B cell (primary cell): ENCODE results near the gene PAH. TPM values are rescaled to one million over a fixed set of nuclear protein-coding genes. Genes with fewer than 3 reads are reported as not detected.

ENCODE experiments used
- ATAC-seq: fragments of 200-7000 bp; cut with Tn5 transposase; one replicate; pipeline ENCODE4 v1.10.0; 2021; ENCODE audit warnings: low read depth, mild to moderate bottlenecking, moderate number of reproducible peaks, moderate library complexity
- CTCF ChIA-PET: fragments of 350-600 bp; sonication (Branson Sonifier 250); formaldehyde crosslinking; loops from one replicate; lab custom pipeline; 2021; ENCODE audit warnings: antibody characterized with exemption, inconsistent platforms; lab: Charles Lee
- POLR2A ChIA-PET: fragments of 350-600 bp; sonication (Branson Sonifier 250); formaldehyde crosslinking; loops from one replicate; lab custom pipeline; 2021; ENCODE audit warnings: antibody characterized with exemption; lab: Charles Lee
- DNase-seq: peaks from one replicate; pipeline ENCODE4 v3.0.0; 2013
- H2AFZ ChIP-seq: 2 replicates; pipeline ENCODE4 v1.6.1; 2012; ENCODE audit warnings: mild to moderate bottlenecking, low read depth, low read length; ENCODE audit not compliant: insufficient read depth, poor library complexity, severe bottlenecking
- H3K27ac ChIP-seq, 2 donors: 1 replicate in 1 of 2; 2 replicates in 1 of 2; pipeline ENCODE4 v1.5.1; 2012 to 2013; ENCODE audit warnings: low read length in 2 of 2, mild to moderate bottlenecking in 2 of 2, moderate library complexity in 1 of 2
- H3K27me3 ChIP-seq, 4 experiments: fragments of 200-600 bp in 1 of 4; sonication (generic) in 1 of 4; replicated peaks in 1 of 4; 1 replicate in 2 of 4; 2 replicates in 2 of 4; pipeline versions ENCODE4 v1.6.1 to v1.7.0; 2013 to 2016; ENCODE audit warnings: low read length in 3 of 4, mild to moderate bottlenecking in 2 of 4, mixed read lengths in 1 of 4, moderate library complexity in 1 of 4; ENCODE audit not compliant: insufficient read depth in 4 of 4, control insufficient read depth in 3 of 4; ENCODE audit errors: control extremely low read depth in 1 of 4
- H3K36me3 ChIP-seq, 2 experiments: replicated peaks in 1 of 2; 1 replicate in 1 of 2; 2 replicates in 1 of 2; pipeline versions ENCODE4 v1.6.1 to v1.7.1; 2013; ENCODE audit warnings: low read length in 1 of 2; ENCODE audit not compliant: insufficient read depth in 2 of 2, control insufficient read depth in 1 of 2; ENCODE audit errors: control extremely low read depth in 1 of 2, extremely low read depth in 1 of 2
- H3K4me1 ChIP-seq, 2 donors: fragments of 200-600 bp in 1 of 2; sonication (generic) in 1 of 2; 1 replicate in 1 of 2; 2 replicates in 1 of 2; pipeline versions ENCODE4 v1.5.1 to v1.6.1; 2013 to 2017; ENCODE audit warnings: low read length in 2 of 2; ENCODE audit not compliant: control insufficient read depth in 2 of 2, insufficient read depth in 2 of 2
- H3K4me2 ChIP-seq: replicated peaks from 2 replicates; pipeline ENCODE3; 2012; ENCODE audit warnings: mild to moderate bottlenecking, low read depth, low read length; ENCODE audit not compliant: poor library complexity, severe bottlenecking
- H3K4me3 ChIP-seq, 5 experiments: fragments of 200-600 bp in 1 of 5; sonication (generic) in 1 of 5; 1 replicate in 3 of 5; 2 replicates in 2 of 5; pipeline versions ENCODE4 v1.5.1 to v1.7.0; 2011 to 2016; ENCODE audit warnings: low read length in 4 of 5, mild to moderate bottlenecking in 4 of 5, low read depth in 2 of 5, control low read depth in 1 of 5, moderate library complexity in 1 of 5; ENCODE audit not compliant: insufficient read depth in 1 of 5; ENCODE audit errors: control extremely low read depth in 1 of 5, extremely low read depth in 1 of 5
- H3K79me2 ChIP-seq: fragments of 200-600 bp; sonication (generic); one replicate; pipeline ENCODE4 v1.6.0; 2016; ENCODE audit warnings: low read length; ENCODE audit not compliant: control insufficient read depth, insufficient read depth
- H3K9ac ChIP-seq: fragments of 200-600 bp; sonication (generic); 2 replicates; pipeline ENCODE4 v1.6.1; 2017; ENCODE audit warnings: mild to moderate bottlenecking, low read length, moderate library complexity
- H3K9me3 ChIP-seq, 3 donors: one replicate each; pipeline versions ENCODE4 v1.6.1 to v1.7.1; 2013; ENCODE audit warnings: low read length in 2 of 3; ENCODE audit not compliant: control insufficient read depth in 2 of 3, insufficient read depth in 1 of 3; ENCODE audit errors: control extremely low read depth in 1 of 3
- H4K20me1 ChIP-seq: 2 replicates; pipeline ENCODE4 v1.6.0; 2012; ENCODE audit warnings: mild to moderate bottlenecking, low read length; ENCODE audit not compliant: insufficient read depth, control insufficient read depth, poor library complexity, severe bottlenecking
- H3K27ac Mint-ChIP-seq: one replicate; pipeline ENCODE4 v1.8.0; 2021; ENCODE audit warnings: mixed read lengths
- H3K27me3 Mint-ChIP-seq: one replicate; pipeline ENCODE4 v1.8.0; 2021; ENCODE audit warnings: mixed read lengths
- H3K4me1 Mint-ChIP-seq: one replicate; pipeline ENCODE4 v1.8.0; 2021; ENCODE audit warnings: mixed read lengths
- H3K4me3 Mint-ChIP-seq: one replicate; pipeline ENCODE4 v1.8.0; 2021; ENCODE audit warnings: mixed read lengths
- H3K9me3 Mint-ChIP-seq: one replicate; pipeline ENCODE4 v1.8.0; 2022; ENCODE audit warnings: mixed read lengths; ENCODE audit not compliant: insufficient read depth
- EZH2 ChIP-seq: IDR thresholded peaks from 2 replicates; pipeline ENCODE4 v1.6.1; 2012; ENCODE audit warnings: borderline replicate concordance, low read depth, mild to moderate bottlenecking, moderate library complexity, low read length; ENCODE audit not compliant: insufficient read depth, poor library complexity, severe bottlenecking
- WGBS: methylation state at CpG from one replicate; pipeline ENCODE4 v1.1.5; 2013; ENCODE audit warnings: missing lambda C conversion rate; ENCODE audit not compliant: insufficient coverage; 5-methylcytosine and 5-hydroxymethylcytosine counted together
- intact Hi-C: fragments of 100-400 bp; cut with micrococcal nuclease; formaldehyde crosslinking; loops from one replicate; pipeline ENCODE4 v1.10.0; 2022
- polyA plus RNA-seq: library from polyadenylated mRNA; depleted of rRNA; stranded (reverse); fragments of >200 nt; gene quantifications from 2 replicates; pipeline ENCODE4 v1.2.3, GENCODE V29; 2012
- total RNA-seq, 2 donors: library from RNA; stranded (reverse); fragments of 120-200 nt in 1 of 2; gene quantifications; 1 replicate in 1 of 2; 2 replicates in 1 of 2; pipeline versions ENCODE4 v1.2.3 to v1.2.4, GENCODE V29; 2013 to 2022
- TF ChIP-seq, protein P1 (sequence below): fragments of 200-600 bp; IDR thresholded peaks from one replicate; pipeline ENCODE4 v1.8.0; 2022; ENCODE audit warnings: antibody characterized with exemption, mild to moderate bottlenecking

Gene PAH
- total and polyA plus RNA-seq, 2 donors (not counting 1 experiment from before 2014, with no cell fraction given): 0.25 TPM; not detected in 1

DNA sequence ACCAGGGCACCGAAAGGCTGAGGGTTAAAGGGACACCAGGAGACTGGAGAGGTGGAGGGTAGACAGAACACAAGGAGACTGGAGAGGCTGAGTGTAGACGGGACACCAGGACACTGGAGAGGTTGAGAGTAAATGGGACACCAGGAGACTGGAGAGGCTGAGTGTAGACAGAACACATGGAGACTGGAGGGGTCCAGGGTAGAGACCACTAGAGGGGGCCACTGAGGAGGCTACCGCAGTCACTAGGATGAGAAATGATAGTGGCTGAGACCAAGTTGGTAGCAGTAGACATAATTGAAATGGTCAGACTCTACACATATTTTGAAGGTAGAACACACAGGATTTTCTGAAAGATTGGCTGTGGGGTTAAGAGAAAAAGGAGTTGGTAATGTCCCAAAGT, 68.2 kb downstream of the PAH start:
- Histone ChIP-seq H3K36me3 (no peaks in the 10 kb centered on the region), H4K20me1 (no peaks in the 10 kb centered on the region), H2AFZ (no peak overlapping the region), H3K4me3 (no peak overlapping the region), H3K79me2 (no peaks in the 10 kb centered on the region), H3K27me3 (peaks cover 0 to 11% (median 1%) of the 10 kb centered on the region in 4 experiments), H3K4me2 (no peak overlapping the region), H3K27ac (no peak overlapping the region), H3K4me1 (no peaks in the 10 kb centered on the region), H3K9me3 (peaks cover 0 to 3% (median 0%) of the 10 kb centered on the region in 3 donors), H3K9ac (no peak overlapping the region)
- no peak for ATAC-seq
- no peak for TF ChIP-seq EZH2
- TF ChIP-seq, protein P1, sequence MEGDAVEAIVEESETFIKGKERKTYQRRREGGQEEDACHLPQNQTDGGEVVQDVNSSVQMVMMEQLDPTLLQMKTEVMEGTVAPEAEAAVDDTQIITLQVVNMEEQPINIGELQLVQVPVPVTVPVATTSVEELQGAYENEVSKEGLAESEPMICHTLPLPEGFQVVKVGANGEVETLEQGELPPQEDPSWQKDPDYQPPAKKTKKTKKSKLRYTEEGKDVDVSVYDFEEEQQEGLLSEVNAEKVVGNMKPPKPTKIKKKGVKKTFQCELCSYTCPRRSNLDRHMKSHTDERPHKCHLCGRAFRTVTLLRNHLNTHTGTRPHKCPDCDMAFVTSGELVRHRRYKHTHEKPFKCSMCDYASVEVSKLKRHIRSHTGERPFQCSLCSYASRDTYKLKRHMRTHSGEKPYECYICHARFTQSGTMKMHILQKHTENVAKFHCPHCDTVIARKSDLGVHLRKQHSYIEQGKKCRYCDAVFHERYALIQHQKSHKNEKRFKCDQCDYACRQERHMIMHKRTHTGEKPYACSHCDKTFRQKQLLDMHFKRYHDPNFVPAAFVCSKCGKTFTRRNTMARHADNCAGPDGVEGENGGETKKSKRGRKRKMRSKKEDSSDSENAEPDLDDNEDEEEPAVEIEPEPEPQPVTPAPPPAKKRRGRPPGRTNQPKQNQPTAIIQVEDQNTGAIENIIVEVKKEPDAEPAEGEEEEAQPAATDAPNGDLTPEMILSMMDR: no peak
- H3K9me3 Mint-ChIP-seq: no peaks in the 10 kb centered on the region
- H3K4me1 Mint-ChIP-seq: no peaks in the 10 kb centered on the region
- intact Hi-C loops: no loop called here
- no peak overlapping the region for H3K4me3 Mint-ChIP-seq
- WGBS: 89% methylated on average over 3 of the region's 3 CpGs
- no peak overlapping the region for H3K27ac Mint-ChIP-seq
- POLR2A ChIA-PET: no interaction called here
- no peak for DNase-seq
- CTCF ChIA-PET: no interaction called here
- peaks cover 33% of the 10 kb centered on the region for H3K27me3 Mint-ChIP-seq

DNA sequence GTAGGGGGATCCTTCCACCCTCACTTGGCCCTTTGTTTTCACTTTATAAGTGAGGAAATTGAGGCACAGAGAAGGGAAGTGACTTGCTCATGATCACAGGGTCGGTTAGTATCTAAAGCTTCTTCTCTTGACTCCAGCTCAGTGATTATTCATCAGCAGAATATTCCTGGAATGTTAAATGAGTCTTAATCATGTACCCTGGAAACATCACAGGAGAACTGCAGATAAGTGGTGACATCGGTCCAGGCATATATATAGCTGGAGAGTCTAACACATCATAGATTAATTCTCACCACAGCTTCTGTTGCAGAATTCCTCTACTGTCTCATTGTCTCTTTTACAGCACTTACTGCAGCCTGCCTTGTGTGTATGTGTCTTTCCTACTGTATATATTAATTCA, 69.9 kb downstream of the PAH start:
- H3K4me2 ChIP-seq: no peak overlapping the region
- WGBS: no CpG with 5 or more reads among the region's 2 CpGs
- no peak overlapping the region for H3K27ac ChIP-seq
- no peak for ATAC-seq
- no peaks in the 10 kb centered on the region for H4K20me1 ChIP-seq
- H3K9me3 Mint-ChIP-seq: no peaks in the 10 kb centered on the region
- no peaks in the 10 kb centered on the region for H3K36me3 ChIP-seq
- H3K27me3 ChIP-seq: peaks cover 0 to 6% (median 0%) of the 10 kb centered on the region in 4 experiments
- no peak overlapping the region for H3K4me3 ChIP-seq
- H3K9me3 ChIP-seq: peaks cover 0 to 3% (median 0%) of the 10 kb centered on the region in 3 donors
- no peak overlapping the region for H3K4me3 Mint-ChIP-seq
- POLR2A ChIA-PET: no interaction called here
- DNase-seq: no peak
- no peak overlapping the region for H3K27ac Mint-ChIP-seq
- intact Hi-C loops: no loop called here
- H2AFZ ChIP-seq: no peak overlapping the region
- no peaks in the 10 kb centered on the region for H3K79me2 ChIP-seq
- TF ChIP-seq EZH2: no peak
- TF ChIP-seq, protein P1: no peak
- CTCF ChIA-PET: no interaction called here
- no peaks in the 10 kb centered on the region for H3K4me1 ChIP-seq
- no peaks in the 10 kb centered on the region for H3K4me1 Mint-ChIP-seq
- H3K27me3 Mint-ChIP-seq: peaks cover 33% of the 10 kb centered on the region
- no peak overlapping the region for H3K9ac ChIP-seq
